ENCODE results near the gene LRMDA.
A peak's percentile ranks its signal among the peaks of the same experiment; 100 is the strongest.

The LRMDA gene

DNA sequence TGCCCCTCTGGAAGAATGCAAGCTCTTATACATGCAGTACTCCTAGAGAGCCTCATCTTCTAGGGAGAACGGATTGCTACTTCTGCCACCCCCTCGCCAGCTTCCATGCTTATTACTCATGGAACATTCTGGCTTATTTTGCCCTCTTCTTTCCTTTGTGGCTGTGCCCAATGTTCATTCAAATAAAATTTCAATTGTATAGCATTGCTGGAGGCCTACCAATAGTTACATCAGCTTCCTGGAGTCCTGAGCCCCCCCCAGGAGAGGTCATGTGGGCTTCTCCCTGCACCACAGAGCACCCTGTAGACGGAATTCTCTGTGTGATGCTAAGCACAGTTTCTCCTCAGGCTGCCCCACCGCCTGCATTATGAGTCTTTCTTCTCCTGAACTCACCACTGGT is 1112.2 kb downstream of the LRMDA start:
- no peak for DNase-seq (ENCODE audit: low read depth, low spot score)

DNA sequence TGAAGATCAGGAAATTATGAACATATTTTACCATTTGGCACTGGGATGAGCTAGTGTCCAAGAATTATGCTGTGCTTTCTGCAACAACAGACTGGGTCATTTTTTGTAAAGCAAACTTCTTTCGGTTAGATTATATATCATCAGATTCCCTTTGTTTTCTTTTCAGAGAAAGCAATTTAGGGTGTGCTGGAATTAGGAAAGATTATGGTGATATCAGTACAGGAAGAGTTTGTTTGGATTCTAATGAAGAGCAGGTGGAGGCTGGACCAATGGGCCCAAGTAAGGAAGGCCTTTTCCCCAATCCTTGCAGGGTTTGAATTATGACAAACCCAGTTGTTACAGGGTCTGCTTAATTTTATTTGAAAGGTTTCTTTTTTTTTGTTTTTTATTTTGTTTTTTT is 1113.4 kb downstream of the LRMDA start:
- no peak for DNase-seq (ENCODE audit: low read depth, low spot score)

DNA sequence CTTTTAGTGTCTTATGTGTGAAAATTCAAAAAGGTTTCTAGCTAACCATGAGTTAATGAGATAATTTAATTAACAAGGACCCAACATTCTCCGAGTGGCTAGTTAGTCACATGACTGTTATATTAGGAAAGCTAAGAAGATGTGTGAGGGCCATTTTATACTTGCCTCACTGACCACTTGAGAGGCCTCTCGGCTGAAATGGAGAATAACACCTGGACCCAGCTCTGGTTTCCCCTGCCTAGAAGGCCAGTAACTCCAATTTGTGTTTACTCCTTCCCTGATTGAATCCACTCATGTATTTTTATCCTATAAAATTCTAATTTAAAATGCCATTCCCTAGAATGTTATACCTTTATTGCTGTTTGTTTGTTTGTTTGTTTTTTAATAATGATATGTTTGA is 1115.0 kb downstream of the LRMDA start:
- DNase-seq (ENCODE audit: low read depth, low spot score) = no peak

DNA sequence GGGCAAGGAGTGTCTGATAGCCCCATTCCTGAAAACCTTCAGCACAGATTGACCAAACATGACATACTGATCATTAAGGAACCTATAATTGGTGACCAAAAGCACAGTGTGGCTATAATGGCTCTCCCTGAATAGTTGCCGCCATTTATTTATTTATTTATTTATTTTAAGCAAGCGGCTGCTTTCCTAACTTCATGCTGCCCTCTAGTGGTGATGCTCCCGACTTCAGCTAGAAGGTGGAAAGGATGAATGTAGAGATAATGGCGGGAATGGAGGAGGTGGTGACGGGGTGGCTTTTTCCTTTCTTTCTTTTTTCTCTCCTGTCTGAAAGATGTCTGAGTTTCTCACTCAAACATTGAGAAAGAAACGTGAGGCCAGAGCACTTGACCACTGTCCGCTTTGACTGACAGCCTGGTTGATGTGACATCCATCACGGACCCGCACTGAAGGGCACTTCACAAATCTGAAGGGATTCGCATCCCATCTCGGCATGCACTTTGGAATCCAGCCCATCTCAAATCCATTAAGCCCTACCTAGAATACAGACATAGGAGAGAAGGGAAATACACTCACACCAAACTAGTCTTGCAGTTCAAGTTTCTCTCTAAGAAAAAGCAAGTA is 1116.0 kb downstream of the LRMDA start:
- peak; percentile 72 for DNase-seq (ENCODE audit: low read depth, low spot score)

DNA sequence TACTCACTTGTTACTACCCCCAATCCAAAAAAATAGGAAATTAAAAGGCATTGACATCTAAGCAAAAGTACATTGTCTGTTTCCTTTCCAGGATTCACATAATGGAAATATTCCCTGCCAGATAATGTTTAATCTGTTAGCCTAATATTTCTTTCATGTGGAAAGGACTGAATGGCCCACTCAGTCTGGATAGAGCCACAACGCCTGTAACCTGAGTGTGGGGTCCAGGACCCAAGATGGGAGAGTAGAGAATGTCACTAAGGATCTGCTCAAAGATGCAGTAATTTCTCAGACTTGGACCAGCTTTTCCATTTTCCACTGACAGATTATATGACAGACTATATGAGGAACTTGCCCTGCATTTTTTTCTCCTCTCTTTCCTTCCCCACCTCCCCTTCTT is 1117.3 kb downstream of the LRMDA start:
- no peak for DNase-seq (ENCODE audit: low read depth, low spot score)

DNA sequence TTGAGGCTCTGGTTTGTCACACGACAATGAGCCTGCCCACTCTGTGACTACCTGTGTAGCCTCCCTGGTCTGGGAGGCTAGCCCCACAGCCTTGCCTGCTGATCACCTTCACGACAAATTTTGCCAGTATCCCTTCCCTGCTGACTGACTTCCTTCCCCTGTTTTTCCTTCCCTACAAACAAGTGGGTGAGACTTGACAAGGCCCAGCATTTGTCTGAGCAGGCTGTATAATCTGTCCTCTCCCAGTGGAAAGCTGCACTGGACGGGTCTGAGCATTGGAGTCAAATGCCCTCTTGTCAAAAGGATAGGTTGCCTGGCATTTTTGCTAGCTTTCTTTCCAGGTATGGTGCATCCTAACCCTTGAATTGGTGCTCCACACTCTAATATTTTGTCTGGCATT is 1117.7 kb downstream of the LRMDA start:
- DNase-seq (ENCODE audit: low read depth, low spot score) = no peak

DNA sequence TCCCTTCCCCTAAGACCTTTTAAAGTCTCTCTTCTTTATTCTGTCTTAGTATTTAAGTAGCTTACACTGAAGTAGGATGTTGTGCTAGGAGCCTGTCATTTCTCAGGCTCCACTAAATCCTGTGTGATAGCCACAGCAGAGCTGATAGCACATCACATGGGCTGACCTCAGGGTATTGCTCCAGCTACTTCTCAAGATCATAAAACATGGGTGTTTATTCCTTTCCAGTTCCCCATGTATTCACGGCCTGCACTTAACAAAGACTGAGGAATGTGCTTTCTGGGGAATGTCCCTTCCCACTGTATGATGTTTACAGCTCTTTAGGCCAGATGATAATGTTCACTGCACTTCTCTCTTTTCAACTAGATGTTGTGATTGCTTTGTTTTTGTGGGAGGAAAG is 1119.4 kb downstream of the LRMDA start:
- DNase-seq (ENCODE audit: low read depth, low spot score) = peak; percentile 54

DNA sequence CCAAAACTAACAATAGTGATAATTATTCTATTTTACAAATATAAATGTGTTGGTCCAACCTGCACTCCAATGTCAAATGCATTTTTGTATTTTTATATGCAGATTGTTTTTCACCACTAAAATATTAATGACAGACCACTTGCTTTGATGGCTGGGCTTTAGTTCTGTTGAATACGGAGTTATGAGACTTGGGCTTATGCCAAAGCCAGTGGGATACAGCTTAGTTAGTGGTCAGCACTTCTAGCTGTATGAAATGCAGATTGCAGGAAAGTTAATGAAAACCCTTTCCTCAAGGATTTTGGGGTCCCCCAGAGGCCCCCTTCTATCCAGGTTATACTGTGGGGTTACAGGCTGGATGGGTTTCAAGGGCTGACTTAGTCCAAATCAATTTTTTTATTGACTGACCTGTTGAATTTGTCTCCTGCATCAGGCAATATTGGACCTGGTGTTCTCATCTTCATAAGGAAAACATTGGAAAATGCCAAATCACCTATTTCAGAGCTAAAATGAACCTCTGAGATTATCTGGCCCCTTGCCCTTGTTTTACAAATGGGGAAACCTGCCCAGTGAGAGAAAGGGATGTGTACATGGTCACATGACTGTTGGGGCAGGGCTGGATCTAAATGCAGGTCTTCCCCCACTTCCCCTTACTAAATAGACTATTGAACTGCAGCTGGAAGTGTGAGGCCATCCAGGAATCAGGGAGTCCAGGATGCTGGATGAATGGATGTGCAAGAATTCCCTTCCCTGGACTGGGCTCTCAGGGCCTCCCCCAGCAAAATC is 1120.9 kb downstream of the LRMDA start:
- DNase-seq (ENCODE audit: low read depth, low spot score) = no peak

DNA sequence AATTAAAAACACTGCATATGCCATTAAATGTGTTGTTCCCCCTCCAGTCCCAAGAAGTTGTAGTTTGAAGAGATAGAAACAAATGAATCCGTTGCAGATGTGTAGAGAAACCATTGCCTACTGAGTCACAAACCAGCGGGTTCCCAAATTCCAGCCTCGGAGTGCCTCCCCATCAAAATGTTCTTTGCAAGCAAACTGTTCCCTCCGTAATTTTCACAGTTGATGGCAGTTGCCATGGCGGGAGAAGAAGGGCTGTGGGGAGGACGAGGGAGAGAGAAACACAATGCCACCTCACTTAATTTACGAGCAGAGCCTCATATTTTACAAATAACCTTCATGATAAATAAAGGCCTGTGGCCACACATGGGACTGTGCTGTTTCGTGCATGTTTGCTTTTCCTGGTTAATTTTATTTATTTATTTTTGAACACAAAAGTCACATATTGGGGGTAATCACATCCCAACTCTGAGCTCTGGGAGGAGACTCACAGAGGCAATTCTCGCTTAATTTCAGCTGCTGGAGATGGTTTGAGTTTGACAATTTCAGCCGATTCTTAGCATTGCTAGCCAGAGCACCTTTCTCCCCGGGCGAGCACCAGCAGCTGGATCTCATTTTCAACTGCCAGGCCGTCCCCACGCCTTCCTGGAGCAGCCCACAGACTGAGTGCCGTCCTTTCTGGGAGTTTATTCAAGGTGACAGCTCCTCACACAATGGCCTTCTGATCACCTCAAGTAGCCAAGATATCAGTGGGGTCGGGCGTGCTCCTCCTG is 1122.0 kb downstream of the LRMDA start:
- DNase-seq (ENCODE audit: low read depth, low spot score) = no peak

DNA sequence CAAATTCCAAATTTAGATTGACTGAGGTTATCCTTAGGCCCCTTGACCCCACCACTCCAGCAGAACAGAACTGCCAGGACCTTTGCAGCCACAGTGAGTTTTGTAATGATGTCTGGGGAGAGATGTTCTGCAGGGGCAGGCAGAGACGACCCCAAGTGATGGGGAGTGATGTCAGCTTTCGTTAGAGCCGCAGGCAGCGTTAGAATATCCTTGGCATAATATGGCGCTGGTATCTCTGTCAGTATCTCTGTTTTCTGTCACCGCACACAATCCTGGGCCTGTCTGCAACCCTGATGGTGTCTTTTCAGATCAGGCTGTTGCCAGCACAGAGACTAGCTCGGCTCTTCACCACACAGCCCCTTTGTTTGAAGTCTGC is 1122.6 kb downstream of the LRMDA start:
- DNase-seq (ENCODE audit: low read depth, low spot score) = no peak

DNA sequence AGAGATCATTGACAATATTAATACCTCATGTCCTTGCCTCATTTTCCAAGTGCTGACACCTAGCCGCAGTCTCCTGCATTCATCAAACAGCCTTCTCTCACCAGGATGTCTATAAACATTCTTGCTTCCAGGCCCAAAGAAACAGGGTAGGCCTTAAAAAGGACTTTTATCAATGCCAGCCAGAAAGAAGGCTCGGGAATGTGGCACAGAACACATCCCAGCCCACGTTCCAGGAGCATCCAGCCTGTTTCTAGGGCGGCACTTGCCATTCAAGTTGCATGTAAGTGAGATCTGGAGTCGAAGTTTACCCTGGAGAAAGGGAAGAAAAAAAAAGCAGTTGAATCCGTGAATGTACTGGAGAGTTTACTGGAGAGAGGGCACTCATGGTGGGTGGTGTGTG is 1123.1 kb downstream of the LRMDA start:
- DNase-seq (ENCODE audit: low read depth, low spot score) = no peak

DNA sequence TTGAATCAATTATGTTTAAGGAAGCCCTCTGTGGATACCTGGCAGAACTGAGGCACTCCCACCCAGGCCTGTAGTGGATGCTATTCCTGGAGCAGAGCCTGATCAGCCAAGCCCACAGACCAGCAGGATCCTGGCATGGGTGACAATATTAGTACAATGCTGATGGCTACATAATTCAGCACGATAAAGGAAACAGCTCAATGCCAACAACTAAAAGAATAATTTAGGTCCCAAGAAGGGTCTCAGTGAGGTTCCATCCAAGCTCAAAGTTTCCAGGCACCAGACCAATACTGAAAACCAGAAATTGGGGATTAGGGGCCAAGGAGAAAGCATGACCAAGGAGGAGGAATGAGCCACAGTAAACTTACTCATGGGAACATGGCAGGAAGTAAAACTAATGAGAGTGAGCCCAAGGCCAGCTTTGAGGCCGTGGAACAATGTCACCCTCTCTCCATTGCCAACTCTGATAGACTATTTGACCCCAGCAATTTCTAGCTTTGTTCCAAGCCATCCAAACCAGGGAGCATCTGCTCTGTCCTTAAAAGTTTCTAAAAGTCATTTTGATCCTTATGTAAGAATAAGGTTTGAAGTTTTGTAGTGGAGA is 1123.7 kb downstream of the LRMDA start:
- DNase-seq (ENCODE audit: low read depth, low spot score) = no peak

DNA sequence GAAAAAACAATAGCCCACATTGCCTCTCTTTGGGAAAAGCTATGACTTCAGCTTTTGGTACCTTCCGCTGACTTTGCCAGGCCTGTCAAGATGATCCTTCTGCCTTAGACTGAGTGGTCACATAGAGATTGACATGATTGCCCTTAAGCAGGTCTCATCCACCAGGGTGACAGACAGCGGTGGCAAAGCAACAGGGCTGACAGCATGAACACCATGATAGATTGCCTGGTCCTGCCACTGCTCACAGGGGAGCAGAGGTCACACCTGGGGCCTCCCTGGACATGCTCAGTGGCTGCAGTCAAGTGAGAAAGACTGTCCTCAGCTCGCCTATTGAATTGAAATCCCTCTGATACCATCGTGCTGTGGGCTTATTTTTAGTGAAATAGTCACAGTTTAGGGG is 1125.9 kb downstream of the LRMDA start:
- peak; percentile 26 for DNase-seq (ENCODE audit: low read depth, low spot score)

DNA sequence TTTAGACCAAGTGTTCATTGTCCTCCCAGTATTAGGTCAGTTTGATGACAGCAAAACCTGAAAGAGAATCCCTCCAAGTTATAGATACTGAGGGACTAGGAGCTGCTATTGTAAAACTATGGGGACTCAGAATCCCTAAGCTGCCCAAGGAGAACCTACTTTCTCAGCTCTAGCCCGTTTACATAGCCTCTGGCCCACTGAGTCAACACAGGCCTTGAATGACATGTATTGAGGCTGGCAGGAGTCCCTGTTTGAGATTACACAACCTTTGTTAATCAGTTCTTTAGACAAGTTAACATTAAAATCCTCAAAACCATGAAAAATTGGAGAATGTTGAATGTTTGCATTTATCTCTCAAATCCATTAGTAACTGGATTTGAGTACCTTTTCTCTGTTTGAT is 1127.2 kb downstream of the LRMDA start:
- no peak for DNase-seq (ENCODE audit: low read depth, low spot score)

DNA sequence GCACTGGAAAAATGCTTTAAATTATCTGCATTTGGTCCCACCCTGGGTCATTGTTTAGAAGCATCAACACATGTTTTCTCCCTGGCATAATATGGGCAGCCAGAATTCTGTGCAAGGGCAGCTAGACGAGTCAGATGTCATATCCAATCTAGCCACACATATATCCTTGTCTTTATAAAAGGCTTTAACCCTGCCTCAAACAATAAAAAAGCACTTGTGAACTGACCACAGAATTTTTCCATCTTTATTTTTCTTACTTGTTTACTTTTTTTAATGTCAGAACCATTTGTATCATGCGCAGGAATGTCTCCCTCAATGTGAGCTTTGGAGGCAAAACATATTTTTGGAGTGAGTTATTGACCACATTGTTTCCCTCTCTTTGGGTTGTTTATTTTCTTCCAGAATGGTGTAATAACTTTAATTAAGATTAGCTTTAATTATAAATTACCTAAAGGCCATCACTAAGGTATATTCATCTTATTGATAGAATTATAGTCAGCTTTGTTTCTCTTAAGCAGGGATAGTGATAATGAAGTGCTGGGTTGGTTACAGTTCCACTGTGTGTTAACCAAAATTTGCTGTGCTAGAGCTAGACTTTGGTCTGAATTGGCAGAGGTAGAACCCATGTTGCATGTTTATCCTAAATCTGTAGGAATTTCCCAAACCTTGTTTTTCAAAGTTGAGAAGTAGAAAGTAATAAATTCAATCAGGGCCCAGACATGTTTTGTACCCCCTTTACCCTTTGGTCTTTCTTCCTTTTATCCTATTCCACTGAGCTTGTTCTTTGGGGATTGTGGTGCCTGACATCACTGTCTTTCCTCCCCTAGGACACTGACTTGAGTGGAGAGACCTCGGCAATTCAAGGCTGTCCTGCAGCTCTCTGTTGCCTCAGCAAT is 1127.8 kb downstream of the LRMDA start:
- no peak for DNase-seq (ENCODE audit: low read depth, low spot score)

DNA sequence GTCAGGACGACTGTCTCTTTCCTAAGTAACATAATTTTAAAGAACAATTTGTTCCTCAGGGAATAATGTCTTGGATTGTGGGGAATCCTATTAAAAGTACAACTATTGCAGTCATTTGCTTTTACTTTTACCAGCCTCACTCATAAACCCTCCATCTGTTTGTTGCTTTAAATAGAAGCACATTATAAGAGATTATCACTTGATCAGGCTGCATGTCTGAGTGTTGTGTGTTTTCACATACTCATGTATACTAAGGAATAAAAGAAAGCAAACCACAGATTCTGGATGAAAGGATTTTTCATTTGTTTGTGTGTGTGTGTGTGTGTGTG is 1128.4 kb downstream of the LRMDA start:
- DNase-seq (ENCODE audit: low read depth, low spot score) = no peak

DNA sequence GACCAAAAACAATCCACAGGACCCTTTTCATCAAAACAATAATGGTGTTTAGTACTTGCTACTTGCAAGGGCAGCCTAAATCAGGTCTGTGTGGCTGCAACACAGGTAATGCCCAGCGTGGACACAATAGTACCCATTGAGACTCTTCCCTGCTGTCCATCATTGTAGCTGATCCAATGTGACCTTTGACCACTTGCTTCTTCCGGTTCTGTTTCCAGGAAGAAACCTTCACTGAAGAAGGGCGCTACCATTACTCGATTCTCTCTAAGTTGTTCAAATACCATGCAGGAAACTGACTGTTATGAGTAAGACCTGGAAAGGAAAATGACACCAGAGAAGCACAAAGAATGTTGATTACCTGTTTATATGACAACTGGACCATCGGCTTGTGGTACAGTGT is 1128.9 kb downstream of the LRMDA start:
- no peak for DNase-seq (ENCODE audit: low read depth, low spot score)

DNA sequence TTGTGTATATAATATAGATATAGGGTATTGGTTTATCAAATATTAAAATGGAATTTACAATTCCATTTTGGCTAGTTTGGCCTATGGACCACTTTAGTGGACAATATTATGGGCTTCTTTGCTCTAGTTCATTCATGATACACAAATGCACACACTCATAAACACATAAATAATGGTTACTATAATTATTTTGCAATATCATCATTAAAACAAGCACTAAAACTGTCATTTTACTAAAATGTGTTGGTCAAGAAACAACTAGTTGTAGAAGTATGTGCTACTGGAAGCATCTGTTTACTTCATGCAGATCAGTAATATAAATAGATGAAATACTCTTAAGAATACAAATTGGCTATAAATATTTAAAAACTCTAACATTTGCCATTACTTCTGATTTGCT is 1131.9 kb downstream of the LRMDA start:
- no peak for DNase-seq (ENCODE audit: low read depth, low spot score)

DNA sequence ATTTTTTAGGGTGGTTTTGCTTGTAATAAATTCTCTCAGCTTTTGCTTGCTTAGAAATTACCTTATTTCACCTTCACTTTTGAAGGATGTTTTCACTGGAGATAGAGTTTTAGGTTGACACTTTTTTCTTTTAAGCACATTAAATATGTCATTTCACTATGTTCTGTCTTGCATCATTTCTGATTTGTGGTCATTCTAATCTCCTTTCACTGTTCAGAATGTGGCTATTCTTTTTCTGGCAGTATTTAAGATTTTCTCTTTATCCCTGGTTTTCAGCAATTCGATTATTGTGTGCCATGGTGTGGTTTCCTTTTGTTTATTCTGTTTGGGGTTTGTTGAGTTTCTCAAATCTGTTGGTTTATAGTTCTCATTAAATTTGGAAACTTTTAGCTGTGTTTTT is 1140.6 kb downstream of the LRMDA start:
- no peak for DNase-seq (ENCODE audit: low read depth, low spot score)

DNA sequence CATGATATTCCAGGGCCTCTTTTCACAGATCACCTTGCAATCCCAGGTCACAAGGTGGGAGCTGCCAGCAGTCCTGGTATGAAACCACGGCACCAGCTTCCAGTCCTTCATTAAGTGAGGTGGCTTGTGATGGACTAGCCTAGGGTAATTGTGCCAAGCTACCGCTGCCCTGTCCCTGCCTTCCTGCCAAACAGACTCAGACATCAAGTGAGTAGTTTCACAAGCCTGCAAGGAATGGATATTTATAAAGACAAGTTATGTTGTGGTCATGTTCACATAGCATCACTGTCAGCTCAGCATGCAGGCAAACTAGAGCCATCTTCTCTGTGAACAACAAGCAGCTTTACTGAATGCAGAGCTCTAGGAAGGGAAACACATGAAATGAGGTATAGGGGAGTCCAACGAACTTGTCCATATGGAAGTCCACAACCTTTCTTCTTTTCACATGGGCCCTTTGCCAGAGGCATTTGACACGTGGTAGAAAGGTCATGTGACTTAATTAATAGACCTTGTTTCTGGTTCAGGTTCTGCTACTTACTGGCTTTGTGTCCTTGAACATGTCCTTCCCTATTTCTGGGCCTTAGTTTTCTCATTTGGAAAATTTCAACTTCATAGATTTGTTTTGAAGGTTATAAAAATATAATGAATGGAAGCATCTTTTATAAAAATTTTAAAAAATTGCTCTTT is 1145.0 kb downstream of the LRMDA start:
- DNase-seq (ENCODE audit: low read depth, low spot score) = no peak

DNA sequence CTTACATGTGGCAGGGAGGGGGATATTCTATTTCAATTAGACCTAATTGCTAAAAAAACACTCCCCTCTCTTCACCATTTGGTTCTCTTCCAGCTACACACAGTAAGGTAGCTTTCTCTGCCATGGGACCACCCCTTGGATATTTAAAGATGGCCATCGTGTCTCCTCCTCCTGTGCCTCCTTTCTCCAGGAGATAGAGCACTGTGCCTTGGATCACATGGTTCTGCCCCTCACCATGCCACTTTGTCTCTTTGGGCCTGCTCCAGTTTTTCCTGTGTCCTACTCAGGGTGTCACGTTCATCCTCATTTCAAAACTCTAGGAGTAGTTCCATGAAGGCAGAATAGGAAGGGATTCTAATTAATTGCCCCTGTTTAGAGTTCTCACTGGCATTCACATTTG is 1146.0 kb downstream of the LRMDA start:
- no peak for DNase-seq (ENCODE audit: low read depth, low spot score)
